DMS153 treated with DMSO at 0.1 percent for 48 hours (cell line): ENCODE results near the gene PKD2L1.
A peak's percentile ranks its signal among the peaks of the same experiment; 100 is the strongest.
"Not testable (repeated sequence)": the region's sequence is repeated elsewhere in the genome, so short reads cannot be mapped to it uniquely, and the experiment has no call there.

Experiments used
- DNase-seq: peaks from one replicate; lab custom pipeline; 2025; ENCODE audit not compliant: unreplicated experiment; lab: John Stamatoyannopoulos, UW

PKD2L1 gene

DNA sequence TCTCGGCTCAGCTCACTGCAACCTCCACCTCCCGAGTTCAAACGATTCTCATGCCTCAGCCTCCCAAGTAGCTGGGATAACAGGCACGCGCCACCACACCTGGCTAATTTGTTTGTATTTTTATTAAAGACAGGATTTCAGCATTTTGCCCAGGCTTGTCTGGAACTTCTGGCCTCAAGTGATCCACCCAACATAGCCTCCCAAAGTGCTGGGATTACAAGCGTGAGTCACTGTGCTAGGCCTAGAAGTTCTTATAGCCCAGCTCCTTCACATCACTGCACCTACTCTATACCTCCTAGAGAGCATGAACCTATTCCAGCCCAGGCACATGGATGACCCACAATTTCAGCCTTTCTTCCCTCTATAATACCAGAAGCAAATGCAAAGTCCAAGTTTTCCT, 42.3 kb downstream of the PKD2L1 start:
- no peak for DNase-seq

DNA sequence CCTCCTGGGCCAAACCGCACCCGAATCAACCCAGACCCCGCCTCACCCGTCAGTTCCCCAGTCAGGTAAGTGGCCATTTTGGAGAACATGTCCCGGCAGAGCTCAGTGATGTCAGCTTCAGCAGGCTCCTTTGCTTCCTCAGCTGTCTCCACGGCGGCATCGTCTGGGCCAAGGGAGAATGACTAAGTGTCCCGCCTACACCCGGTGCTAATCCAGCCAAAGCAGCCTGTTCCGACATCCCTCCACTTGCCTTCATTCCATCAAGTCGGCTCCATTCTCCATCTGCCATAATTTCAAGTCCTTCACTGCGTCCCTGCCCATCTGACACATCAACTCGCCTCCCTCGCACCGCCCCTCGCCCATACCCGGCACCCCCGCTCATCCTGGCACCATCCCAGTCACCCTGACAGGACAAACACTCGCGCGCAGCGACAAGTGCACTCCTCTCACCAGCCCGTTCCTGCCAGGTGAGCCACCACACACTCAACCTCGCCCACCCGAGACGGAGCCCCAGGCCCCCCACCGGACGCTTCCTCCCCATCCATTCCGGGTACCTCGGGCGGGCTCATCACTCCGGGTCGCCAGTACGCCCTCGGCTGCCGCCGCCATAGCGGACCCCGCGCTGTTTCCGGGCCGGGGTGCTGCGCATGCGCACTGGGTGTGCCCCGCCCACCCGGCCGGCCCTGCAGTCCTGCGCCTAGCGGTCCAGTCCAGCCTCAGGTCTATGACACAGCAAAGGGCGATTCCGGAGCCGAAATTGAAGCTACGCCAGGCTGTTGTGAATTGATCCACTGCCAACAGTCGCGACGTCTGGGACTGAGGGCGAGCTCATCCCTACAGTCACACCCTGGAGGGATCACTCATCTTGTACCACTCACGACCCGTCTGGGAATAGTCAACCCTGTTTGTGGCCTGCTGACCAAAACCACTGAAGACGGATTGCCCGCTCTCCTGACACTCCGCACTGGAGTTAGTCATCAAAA, 43.7 kb downstream of the PKD2L1 start, which contains the start of gene BLOC1S2:
BLOC1S2 (minus strand) TSS at position 630 of the 983 bp plus-strand sequence; CDS start at position 609, 21 bp downstream.
- peak; percentile 47 for DNase-seq

DNA sequence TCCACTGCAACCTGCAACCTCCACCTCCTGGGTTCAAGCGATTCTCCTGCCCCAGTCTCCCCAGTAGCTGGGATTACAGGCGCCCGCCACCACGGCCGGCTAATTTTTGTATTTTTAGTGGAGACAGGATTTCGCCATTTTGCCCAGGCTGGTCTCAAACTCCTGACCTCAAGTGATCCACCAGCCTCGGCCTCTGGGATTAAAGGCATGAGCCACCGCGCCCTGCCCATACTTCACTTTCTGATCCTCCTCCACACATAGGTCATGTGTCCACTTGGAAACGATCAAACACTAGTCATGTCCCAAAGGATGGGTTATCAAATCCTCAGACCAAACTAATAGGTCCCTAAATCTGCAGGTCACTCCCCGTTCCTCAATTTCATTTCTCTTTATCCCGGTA, 44.7 kb downstream of the PKD2L1 start:
- DNase-seq: not testable (repeated sequence)

DNA sequence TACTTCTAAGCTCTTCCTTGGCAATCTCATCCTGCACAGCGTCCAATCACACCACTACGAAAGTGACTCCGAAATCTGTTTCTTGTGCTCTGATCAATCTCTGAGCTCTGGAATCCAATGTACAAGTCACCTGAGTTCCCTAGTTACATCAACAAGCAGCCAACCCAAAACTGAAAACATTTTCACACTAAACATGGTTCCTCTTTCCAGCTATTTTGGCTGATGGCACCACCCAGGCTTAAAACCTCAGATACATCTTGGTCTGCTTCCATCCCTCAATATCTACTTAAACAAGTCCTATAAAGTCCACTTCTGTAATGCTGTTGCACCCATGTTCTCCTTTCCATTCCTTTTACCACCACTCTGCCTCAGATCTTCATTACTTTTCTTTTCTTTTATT, 47.1 kb downstream of the PKD2L1 start:
- no peak for DNase-seq

DNA sequence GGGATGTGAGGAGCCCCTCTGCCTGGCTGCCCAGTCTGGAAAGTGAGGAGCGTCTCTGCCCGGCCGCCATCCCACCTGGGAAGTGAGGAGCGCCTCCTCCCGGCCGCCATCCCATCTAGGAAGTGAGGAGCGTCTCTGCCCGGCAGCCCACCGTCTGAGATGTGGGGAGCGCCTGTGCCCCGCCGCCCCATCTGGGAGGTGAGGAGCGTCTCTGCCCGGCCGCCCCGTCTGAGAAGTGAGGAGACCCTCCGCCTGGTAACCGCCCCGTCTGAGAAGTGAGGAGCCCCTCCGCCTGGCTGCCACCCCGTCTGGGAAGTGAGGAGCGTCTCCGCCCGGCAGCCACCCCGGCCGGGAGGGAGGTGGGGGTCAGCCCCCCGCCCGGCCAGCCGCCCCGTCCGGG, 53.1 kb downstream of the PKD2L1 start:
- not testable (repeated sequence) for DNase-seq

DNA sequence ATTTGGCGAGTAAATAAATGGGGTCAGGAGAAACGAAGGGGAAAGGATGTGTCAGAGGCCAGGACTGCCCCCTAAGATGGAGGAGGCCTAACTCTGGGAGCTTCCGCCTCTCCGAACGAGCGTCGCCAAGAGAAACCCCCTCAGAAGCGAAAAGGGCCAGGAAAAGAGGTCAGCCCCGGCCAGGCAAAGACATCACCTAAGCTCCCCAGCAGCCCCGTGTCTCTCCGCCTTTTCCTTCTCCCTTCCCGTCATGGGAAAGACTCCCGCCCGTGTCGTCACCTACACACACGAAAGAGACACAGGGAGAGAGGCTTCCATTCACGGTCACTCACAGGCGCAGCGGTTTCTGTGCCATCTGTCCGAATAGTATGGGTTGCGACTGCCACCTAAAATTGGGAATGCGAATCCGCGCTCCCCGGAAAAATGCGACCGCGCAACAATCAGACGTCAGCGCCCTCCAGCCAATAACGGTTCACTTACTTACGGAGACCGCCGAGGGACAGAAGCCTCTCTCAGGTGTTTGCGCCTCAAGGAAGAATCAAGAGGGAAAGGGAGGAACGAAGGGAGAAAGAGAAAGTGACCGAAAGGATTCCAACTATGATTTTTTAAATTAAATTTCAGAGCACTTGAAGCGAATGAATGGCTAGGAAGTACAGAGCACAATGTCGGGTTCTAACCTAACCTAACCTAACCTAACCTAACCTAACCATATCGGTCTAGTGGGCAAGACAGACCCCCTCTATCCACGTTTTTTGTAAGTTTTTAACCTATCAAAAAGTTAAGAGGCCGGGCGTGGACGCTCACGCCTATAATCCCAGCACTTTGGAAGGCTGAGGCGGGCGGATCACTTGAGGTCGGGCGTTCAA, 62.6 kb downstream of the PKD2L1 start, which contains the start of gene CWF19L1:
CWF19L1 (minus strand) TSS at position 400 of the 866 bp plus-strand sequence; CDS start at position 355, 45 bp downstream.
- peak; percentile 85 for DNase-seq

DNA sequence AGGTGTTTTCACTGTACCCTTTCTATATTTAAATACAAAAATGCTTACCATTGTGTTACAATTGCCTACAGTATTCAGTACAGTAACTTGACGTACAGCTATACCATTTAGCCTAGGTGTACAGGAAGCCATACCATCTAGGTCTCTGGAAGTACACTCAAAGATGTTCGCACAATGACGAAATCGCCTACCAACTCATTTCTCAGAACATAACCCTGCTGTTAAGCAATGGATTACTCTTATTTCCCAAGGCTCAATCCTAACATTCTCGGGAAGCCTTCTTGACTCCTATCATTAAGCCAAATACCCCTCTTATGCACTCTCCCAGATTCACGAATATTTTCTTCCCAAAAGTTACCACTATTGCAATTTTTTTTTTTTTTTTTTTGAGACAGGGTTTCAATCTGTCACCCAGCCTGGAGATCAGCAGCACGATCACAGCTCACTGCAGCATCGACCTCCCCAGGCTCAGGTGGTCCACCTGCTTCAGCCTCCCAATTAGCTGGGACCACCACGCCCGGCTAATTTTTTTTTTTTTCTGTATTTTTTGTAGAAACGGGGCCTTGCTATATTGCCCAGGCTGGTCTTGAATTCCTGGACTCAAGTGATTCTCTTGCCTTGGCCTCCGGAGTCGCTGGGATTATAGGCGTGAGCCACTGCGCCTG, 64.1 kb downstream of the PKD2L1 start:
- no peak for DNase-seq

DNA sequence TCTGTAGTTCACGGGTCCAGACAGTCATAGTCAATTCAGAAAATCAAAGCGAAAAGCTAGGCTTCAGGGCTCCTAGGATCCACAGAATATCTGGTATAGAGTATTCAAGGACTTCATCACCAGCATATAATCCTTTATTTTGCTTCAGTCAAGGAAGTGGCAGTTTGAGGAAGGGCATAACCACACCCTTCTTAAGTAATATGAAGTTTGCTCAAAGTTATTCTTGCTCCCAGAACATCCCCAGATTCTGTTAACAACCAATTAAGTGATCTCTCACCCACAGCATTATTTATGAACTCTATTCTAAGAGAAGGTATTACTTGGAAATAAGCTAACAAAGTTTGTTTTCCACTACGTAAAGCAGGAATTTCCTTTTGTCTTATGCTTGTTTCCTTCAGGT, 75.8 kb downstream of the PKD2L1 start:
- DNase-seq: no peak

DNA sequence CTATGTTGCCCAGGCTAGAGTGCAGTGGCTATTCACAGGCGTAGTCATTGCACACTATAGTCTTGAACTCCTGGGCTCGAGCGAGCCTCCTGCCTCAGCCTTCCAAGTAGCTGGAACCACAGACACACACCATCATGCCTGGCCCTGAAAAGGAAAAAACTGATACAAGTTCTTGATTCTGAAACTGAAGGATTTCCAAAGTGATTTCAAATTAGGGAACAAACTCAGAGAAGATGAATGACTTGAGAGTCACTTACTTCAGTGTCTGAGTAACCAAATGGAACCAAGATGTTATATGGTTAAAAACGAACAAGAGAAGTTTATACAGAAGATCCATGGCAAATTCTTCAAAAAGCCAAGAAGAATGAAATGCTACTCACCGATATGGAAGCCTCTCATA, 77.0 kb downstream of the PKD2L1 start:
- no peak for DNase-seq

DNA sequence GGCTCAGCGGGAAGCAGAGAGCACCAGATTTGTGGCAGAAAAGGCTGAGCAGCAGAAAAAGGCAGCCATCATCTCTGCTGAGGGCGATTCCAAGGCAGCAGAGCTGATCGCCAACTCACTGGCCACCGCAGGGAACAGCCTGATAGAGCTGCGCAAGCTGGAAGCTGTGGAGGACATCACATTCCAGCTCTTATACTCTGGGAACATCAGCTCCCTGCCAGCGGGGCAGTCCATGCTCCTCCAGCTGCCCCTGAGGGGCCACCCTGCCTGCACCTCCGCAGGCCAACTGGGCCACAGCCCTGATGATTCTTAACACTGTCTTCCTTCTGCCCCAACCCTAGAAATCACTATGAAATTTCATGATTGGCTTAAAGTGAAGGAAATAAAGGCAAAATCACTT, 81.2 kb downstream of the PKD2L1 start:
- DNase-seq: no peak

DNA sequence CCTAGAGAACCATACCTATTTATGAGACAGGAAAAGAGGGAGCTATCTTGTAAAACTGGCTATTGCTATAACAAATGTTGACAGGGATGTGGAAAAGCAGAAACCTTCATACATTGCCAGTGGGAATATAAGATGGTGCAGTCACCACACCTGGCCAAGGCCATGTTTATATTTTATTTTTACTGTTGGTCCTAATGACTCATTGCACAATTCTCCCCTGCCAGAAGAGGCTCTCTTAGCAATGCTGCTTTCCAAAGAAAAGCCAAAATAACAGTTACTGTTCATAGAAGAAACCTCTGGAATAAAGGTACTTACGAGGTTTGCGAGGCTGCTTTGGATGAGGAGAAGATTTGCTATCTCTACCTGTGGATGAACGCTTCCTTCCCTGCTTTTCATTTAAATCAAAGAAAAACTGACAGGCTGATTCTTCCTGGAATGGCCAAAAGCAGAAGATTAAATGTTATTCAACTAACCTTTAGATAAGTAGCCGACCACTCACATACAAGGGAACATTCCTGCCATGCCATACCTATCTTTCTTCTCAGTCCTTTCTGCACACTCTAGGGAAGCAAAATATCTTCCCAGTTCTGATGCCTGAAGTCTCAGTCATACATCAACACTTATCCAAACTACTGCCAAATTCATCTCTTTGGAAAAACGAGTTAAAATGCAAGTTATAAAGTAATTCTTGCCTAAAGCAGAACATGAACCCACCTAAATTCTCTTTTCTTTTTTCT, 84.4 kb downstream of the PKD2L1 start:
- DNase-seq: no peak

DNA sequence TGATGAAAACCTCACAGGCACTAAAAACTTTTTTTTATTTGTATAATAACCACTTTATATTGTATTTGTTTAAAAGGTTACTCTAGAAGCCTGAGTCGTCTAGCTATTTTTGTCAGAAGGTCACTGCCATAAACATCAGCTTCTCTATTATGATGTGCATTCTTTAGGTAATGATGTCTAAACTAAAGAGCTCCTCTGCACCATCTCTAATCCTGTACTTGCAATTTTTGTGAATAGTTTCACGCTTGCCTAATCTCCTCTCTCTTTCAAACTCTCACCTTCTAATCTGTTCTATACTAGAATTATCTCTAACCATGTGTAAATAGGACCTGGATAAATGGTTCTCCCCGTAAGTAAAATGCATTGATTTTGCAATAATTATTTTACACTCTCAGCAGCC, 90.2 kb downstream of the PKD2L1 start:
- DNase-seq: no peak

DNA sequence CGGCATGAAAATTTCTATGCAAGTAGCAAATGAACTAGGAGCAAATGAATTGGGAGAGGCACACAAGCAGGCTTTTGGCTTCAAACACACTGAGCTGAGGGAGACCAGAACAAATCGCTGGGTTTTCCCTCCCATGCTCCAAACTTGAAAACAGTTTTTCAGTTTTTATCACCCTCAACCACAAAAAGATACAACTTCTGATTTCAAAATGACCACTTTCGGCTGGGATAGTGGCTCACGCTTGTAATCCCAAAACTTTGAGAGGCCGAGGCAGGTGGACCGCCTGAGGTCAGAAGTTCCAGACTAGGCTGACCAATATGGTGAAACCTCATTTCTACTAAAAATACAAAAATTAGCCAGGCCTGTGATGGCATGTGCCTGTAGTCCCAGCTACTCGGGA, 91.6 kb downstream of the PKD2L1 start:
- no peak for DNase-seq
